Astrocyte of the spinal cord (primary cell): ENCODE measurements around the gene SEMA7A.

Experiments used
- DNase-seq: peaks from one replicate; pipeline ENCODE4 v3.0.0; 2011; ENCODE audit warnings: low read depth, low spot score
- H3K4me3 ChIP-seq: 2 replicates; pipeline ENCODE4 v1.5.1; 2011; ENCODE audit warnings: low read depth, mild to moderate bottlenecking, low read length, moderate library complexity
- in situ Hi-C: cut with HindIII; loops from 2 replicates; pipeline ENCODE4 v1.10.0; 2017; ENCODE audit warnings: low sequenced_read_pairs
- TF ChIP-seq, protein P1 (sequence below): IDR thresholded peaks from 2 replicates; pipeline ENCODE4 v1.5.1; 2012; ENCODE audit warnings: low read depth, mild to moderate bottlenecking, low read length, inconsistent platforms

Gene SEMA7A

DNA sequence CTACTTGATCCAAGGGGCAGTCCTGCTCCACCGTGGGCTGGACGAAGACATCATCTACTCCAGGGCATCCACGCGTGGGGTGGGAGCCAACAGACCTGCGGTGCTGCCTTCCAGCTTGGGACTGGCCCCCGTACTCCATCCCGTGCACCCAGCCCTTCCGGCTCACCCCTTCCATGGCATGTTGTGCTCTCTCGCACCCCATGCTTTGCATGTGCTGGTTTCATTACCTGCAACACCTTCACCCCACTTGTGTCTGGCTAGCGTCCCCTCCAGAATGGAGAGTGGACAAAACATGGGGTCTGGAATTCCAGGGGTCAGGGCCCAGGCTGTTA lies 30.2 kb downstream of the SEMA7A start:
- TF ChIP-seq, protein P1, sequence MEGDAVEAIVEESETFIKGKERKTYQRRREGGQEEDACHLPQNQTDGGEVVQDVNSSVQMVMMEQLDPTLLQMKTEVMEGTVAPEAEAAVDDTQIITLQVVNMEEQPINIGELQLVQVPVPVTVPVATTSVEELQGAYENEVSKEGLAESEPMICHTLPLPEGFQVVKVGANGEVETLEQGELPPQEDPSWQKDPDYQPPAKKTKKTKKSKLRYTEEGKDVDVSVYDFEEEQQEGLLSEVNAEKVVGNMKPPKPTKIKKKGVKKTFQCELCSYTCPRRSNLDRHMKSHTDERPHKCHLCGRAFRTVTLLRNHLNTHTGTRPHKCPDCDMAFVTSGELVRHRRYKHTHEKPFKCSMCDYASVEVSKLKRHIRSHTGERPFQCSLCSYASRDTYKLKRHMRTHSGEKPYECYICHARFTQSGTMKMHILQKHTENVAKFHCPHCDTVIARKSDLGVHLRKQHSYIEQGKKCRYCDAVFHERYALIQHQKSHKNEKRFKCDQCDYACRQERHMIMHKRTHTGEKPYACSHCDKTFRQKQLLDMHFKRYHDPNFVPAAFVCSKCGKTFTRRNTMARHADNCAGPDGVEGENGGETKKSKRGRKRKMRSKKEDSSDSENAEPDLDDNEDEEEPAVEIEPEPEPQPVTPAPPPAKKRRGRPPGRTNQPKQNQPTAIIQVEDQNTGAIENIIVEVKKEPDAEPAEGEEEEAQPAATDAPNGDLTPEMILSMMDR: no peak
- no peak overlapping the region for H3K4me3 ChIP-seq
- in situ Hi-C loops: no loop called here
- no peak for DNase-seq

DNA sequence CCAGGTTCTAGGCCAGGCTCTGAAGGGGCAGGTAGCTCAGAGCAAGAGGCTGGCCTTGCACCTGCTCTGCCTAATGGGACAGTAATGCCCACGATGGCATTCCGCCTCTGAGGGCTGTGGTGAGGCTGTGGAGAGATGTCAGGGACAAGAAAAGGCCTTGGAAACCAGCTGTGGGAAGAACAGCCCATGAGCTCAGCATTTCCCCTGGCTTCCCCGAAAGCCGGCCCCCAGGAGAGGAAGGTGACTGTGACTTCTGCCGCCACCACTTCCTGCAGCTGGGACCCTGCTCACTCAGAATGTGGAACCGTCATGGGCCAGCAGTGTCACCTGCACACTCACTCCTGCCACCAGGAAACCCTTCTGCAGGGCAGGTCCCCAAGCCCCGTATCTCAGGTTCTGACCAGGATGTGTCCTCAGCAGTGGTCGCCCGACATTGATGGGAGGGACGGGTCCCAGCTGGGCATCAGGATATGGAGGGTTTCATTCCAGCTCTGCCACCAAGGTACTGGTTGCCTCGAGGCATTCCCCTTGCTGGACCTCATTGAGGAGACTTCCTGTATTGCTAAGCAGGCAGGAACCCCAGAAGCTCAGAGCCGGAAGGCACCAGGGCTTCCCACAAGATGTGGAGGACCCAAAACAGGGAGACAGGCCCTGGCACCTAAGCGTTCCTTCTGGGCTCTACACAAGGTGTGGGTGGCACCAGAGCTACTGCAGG lies 30.7 kb downstream of the SEMA7A start:
- DNase-seq: no peak
- TF ChIP-seq, protein P1: no peak
- H3K4me3 ChIP-seq: no peak overlapping the region
- in situ Hi-C loops: no loop called here

DNA sequence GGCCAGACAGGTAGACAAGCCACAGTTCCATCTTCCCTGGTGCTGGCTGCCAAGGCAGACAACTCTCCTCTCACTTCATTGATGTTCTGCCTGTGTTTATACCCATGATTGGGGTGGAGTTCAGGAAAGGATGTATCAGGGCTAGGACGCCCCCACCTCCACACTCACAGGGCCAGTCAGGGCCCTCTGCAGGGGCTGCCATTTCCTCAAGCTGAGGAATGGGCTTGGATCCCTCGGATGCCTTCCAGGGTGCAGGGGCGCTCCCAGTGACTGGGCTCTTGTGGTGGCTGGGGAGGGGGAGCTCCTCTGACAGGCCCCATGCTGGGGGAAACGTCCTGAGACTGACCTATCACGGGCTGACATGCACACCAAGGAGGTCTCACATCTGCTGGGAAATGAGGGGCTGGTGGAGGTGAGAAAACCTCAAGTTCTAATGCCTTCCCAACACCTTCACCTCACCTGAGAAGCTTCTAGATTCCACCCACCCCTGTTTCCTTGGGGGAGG lies 31.4 kb downstream of the SEMA7A start:
- no peak overlapping the region for H3K4me3 ChIP-seq
- no peak for DNase-seq
- in situ Hi-C loops: no loop called here
- TF ChIP-seq, protein P1: no peak

DNA sequence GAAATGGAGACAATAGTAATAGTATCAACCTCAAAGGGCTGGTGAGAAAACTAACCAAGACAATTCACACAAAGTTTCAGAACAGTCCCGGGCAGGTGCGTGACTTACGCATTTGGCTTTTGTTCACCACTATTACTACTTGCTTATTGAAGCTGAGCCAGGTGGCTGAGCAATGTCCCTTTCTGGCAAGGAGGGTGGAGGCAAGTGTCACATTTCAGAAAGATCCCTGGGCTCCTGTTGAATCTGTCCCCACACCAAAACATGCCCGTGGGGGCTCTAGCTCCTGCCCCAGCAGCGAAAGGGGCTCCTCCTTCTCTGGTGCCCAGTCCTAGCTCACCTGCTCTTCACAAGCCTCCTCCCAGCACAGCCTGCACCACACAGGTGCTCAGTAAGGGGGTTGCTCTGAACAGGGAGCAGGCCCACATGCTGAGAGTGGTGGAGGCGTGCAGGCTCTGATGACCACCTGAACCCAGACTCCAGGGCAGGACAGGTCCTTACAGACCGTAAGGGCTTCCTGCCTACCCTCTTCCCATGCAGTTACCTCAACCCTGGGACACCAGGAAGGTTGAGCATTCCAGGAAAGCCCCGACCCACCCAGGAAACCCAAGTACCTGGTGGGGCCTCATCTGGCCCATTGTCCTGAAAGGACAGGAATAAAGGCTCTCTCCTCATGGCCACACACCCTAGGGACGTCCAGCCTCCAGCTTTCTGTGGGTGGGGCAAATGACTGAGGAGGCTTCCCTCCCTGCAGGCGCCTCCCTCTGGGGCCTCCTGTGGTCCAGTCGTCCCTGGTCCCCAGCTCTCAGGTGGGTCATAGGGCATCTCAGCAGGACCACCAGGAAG lies 32.6 kb downstream of the SEMA7A start:
- peak; percentile 49 for DNase-seq

DNA sequence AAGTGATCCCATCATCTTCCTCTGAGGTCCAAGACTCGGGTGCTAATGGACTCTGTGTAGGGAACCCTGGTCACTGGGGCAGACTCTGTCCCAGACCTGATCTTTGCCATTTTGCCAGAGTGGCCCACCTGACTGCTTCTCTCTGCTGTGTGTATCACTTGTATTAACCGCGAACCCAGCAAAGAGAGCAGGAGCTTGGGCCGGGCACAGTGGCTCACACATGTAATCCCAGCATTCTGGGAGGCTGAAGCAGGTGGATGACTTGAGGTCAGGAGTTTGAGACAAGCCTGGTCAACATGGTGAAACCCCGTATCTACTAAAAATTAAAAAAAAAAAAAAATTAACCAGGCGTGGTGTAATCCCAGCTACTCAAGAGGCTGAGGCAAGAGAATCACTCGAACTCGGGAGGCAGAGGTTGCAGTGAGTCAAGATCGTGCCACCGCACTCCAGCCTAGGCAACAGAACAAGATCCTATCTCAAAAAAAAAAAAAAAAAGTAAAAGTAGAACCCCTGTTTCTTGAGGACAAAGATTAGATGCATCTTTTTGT lies 33.4 kb downstream of the SEMA7A start:
- H3K4me3 ChIP-seq: no peak overlapping the region
- no peak for DNase-seq
- TF ChIP-seq, protein P1: no peak
- in situ Hi-C loops: no loop called here

More for the DNA sequence above, 32.6 kb downstream of the SEMA7A start:
- TF ChIP-seq, protein P1: no peak
- in situ Hi-C loops: no loop called here
- no peak overlapping the region for H3K4me3 ChIP-seq

DNA sequence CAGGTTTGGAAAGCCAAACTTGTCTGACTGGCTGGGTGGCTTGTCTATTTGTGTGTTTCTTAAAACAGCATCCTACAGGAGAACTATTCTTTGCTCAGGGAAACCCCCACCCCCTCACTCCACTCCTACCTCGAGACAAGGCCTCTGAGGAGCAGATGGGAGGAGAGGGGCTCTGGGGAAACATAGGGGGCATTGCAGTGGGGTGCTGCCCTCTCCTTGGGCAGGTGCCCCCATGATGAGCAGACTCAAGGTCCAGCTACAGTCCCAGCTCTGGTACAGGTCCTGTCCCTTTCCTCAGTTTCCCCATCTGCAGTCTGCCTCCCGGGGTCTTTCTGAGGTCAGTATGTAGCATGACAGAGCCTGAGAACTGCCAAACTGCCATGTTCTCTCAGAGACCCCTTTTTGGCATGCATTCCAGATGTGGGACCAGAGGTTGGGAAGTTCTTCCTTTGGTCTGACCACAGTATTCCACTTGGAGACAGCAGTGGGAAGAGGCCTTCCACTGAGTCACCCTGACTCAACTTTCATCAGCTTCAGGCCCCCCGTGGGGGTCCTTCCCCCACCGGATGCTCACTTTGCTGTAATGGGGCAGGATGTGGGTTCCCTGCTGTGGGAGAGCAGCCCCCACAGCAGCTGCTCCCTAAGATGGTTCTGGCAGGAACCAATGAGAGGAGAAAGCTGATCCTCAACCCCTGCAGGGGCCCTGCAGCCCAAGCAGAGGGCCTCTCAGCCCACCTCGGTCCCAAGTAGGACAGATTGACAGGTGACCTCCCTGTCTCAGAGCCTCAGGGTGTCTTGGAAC lies 34.0 kb downstream of the SEMA7A start:
- in situ Hi-C loops: no loop called here
- peak; percentile 87 for DNase-seq
- TF ChIP-seq, protein P1: no peak
- H3K4me3 ChIP-seq: no peak overlapping the region
